Measurements from ENCODE around the gene TUBGCP2.
"Not testable (repeated sequence)": the region's sequence is repeated elsewhere in the genome, so short reads cannot be mapped to it uniquely, and the experiment has no call there.

Gene TUBGCP2

DNA sequence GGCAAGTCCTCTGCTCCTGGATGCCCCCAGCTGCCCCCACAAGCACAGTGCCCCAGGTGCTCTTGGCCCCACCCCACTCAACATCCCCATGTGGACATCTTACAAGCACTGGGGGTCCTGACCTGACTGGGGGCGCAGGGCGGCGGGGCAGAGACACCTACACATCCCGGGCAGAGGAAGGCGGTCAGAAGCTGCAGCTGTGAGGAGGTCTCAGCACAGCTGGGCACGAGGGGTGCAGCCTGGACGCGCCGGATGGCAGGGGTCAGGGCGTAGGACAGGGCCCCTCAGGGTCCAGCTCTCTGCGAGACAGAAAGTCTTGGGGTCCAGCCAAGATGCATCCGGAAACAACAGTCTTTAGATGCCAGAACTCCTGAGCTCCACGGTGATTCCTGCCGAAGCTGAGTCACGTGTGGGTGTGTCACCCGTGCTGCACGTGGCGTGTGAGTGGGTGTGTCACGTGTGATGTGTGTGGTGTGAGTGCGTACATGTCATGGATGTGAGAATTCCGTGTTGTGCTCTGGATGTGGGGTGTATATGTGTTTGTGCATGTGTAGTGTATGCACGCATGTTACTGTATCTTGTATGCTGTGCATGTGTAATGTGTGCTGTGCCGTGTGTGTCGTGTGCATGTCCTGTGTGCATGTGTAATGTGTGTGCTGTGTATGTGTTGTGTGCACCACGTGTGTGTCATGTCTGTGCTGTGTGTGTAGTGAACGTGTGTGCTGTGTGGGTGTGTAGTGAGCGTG, 65.9 kb downstream of the TUBGCP2 start:
- DNase-seq: peak; percentile 20

- no peak for DNase-seq
Observed at GRCh38 chr10:133241501-133242205, 67.0 kb downstream of the TUBGCP2 start.

DNA sequence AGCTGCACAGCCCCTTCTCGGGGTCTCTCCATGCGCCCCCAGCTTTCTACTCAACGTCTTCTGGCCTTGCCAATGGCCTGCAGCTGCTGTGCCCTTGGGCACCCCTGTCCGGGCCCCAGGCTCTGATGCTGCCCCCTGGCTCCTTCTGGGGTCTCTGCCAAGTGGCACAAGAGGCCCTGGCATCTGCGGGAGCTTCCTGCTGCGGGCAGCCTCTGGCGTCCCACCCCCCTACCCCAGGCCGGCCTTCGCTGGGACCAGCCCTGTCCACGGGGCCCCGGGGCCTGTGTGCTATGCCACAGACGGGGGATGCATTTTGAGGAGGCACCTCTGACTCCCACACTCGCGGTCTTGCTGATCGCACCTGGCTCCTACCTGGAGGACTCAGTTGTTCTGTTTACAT, 68.7 kb downstream of the TUBGCP2 start:
- no peak for DNase-seq

- no peak for DNase-seq
Observed at GRCh38 chr10:133238466-133238804, 70.2 kb downstream of the TUBGCP2 start.

- no peak for DNase-seq
Observed at GRCh38 chr10:133237588-133238465, 70.8 kb downstream of the TUBGCP2 start, which contains the start of gene VENTX. TSS of gene VENTX (plus strand) at chr10:133237855. CDS start at chr10:133237915, 60 bp downstream.

GRCh38 chr10:133237241-133237587, 71.5 kb downstream of the TUBGCP2 start:
- DNase-seq: no peak

- no peak for DNase-seq
Observed at GRCh38 chr10:133236401-133237240, 72.1 kb downstream of the TUBGCP2 start.

GRCh38 chr10:133235932-133236331, 72.7 kb downstream of the TUBGCP2 start:
- DNase-seq: no peak

DNA sequence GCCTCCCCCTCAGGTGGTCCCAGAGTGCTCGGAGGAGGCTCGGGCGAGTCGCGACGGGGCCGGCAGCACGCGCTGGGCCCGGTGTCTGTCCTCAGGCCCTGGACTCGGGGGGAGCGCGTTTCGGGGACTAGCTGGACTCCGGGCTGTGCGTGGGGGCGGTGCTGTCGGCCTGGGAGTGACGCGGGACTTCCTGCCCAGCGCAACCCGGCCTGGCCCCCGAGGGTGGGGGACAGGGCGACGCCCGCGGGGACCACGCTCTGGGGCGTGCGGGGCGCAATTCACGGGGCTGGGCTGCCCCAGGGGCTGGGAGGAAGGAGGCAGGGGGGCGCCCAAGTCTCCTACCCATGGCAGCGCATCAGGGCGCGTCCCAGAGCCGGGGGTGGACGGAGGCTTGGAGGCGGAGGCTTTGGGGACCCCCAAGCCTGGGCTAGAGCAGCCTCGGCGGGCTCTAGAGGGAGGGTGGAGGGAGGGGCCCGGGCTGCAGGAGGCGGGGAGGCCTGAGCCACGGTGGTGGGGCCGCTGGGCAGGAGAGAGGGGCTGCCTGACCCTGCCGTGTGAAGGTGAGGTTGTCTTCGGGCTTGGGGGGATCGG, 73.3 kb downstream of the TUBGCP2 start:
- DNase-seq: no peak

- not testable (repeated sequence) for DNase-seq
Observed at GRCh38 chr10:133234796-133235195, 73.9 kb downstream of the TUBGCP2 start.

GRCh38 chr10:133231946-133232574, 76.6 kb downstream of the TUBGCP2 start:
- no peak for DNase-seq

GRCh38 chr10:133231244-133231945, 77.3 kb downstream of the TUBGCP2 start:
- no peak for DNase-seq

GRCh38 chr10:133230387-133231195, 78.1 kb downstream of the TUBGCP2 start:
- no peak for DNase-seq

DNA sequence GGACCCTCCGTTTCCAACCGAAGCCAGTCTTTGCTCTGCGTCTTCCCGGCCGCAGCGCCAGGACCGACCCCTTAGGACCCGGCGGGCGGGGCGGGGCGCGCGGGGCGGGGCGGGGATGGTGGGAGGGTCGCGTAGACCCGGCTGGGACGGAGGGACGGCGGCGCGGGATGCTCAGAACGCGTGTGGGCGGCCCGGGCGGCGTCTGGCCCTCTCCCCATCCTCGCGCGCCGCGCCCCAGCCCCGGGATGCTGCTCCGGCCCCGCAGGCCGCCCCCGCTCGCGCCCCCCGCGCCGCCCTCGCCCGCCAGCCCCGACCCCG, 78.7 kb downstream of the TUBGCP2 start, which contains the start of gene UTF1:
TSS of gene UTF1 (plus strand) at position 174 of the 318 bp plus-strand sequence. CDS start at position 246, 72 bp downstream.
- DNase-seq: no peak

DNA sequence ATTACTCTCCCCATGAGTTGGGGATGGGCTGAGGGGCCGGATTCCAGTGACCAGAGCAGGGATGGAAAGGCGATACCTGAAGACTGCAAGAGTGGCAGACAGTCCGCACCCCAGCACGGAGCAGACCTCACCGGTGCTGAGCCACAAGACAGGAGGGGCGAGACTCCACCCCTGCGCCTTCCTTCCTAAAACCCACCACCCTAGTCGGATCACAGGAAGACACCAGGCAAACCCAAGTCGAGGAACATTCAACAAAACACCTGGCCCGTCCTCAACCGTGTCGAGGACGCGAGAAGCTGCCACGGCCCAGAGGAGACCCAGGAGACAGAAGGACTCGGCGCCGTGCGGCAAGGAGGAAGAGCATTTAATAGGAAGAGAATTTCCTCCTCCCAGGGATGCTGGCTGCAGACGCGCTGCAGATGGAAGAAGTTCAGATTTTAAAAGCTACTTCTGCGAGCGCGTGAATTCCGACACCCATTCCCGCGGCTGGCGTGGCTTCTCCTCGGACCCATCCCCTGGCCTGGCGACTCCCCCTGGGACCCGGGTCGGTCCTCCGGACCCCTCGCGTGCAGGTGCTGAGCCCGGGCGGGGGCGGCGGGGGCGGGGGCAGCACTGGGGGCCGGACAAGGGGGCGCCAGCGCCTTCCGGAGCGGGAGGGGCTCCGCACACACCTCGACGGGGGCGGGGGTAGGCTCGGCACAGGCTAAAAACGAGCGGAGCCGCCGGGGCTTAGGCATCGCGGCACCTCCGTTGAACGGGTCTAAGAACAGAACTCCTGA, 79.2 kb downstream of the TUBGCP2 start:
- no peak for DNase-seq
